ENCODE data around the gene PBX1.

The PBX1 gene

DNA sequence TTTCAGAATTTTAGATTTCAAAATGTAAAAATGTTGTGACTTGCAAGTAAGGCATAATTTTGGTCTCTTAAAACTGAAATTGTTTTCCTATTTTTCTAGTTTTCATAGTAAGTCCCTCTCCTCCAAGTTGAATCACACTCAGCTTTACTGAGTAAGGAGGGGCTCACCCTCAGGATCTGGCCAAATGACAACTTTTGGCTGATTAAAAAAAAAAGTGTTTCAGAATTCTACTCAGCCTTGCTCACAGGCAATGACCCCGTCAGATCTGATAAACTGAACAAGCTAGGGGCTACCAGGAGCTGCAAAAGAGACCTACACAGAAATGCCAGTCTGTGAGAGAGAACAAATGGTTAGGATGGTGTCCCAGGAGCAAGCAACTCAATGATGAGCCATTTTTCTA lies 159.8 kb downstream of the PBX1 start:
- TF ChIP-seq FOXP2 (optimal IDR thresholded peaks at IDR 0.05; ENCODE audit: borderline replicate concordance, extremely low read depth, extremely low read length, insufficient read depth) (no peak), TAF1 (IDR thresholded peaks at IDR 0.05; ENCODE audit: borderline replicate concordance, insufficient read depth, low read length) (no peak), SIN3A (IDR thresholded peaks at IDR 0.05; ENCODE audit: borderline replicate concordance, insufficient read depth, low read length) (no peak), POLR2AphosphoS5 (IDR thresholded peaks at IDR 0.05; ENCODE audit: low read depth, low read length) (no peak)
- TF ChIP-seq, protein P1, sequence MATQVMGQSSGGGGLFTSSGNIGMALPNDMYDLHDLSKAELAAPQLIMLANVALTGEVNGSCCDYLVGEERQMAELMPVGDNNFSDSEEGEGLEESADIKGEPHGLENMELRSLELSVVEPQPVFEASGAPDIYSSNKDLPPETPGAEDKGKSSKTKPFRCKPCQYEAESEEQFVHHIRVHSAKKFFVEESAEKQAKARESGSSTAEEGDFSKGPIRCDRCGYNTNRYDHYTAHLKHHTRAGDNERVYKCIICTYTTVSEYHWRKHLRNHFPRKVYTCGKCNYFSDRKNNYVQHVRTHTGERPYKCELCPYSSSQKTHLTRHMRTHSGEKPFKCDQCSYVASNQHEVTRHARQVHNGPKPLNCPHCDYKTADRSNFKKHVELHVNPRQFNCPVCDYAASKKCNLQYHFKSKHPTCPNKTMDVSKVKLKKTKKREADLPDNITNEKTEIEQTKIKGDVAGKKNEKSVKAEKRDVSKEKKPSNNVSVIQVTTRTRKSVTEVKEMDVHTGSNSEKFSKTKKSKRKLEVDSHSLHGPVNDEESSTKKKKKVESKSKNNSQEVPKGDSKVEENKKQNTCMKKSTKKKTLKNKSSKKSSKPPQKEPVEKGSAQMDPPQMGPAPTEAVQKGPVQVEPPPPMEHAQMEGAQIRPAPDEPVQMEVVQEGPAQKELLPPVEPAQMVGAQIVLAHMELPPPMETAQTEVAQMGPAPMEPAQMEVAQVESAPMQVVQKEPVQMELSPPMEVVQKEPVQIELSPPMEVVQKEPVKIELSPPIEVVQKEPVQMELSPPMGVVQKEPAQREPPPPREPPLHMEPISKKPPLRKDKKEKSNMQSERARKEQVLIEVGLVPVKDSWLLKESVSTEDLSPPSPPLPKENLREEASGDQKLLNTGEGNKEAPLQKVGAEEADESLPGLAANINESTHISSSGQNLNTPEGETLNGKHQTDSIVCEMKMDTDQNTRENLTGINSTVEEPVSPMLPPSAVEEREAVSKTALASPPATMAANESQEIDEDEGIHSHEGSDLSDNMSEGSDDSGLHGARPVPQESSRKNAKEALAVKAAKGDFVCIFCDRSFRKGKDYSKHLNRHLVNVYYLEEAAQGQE (IDR thresholded peaks at IDR 0.05; ENCODE audit: insufficient read depth in 1 of 2, low read depth in 2 of 2, low read length in 2 of 2), result no peak

DNA sequence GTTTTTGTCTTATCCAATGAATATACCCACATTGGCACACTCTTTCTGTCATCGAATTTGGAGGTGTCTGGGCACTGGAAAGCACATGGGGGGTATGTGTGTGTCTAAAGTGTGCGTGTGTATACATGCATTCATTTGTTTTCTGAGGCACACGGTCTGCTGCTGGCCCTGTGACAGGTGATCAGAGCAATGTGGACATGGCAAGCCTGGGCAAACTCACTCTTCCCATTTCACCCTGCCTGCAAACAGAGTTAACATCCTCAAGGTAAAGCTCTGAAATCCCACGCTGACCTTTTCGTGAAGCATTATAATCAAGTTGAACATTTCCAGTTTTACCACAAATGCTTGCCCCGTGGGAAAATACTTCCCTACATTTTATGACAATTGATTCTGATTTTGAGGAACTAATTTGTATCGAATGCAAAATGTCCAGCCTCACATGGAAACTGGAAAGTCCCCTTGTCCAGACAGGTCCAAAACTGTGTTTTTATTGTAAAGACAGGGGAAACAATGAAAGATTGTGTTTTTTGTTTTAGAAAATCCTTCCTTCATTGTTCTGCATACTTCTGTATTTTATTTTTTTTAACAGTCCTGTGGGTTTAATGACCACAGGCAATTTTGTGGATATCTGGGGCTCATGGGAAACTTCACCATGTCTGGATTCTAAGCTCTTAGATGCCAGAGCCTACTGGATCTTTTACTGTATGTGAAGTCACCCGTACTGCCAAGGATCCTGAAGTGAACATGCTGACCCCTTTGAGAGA lies 160.9 kb downstream of the PBX1 start:
- TF ChIP-seq POLR2AphosphoS5 (IDR thresholded peaks at IDR 0.05; ENCODE audit: low read depth, low read length), result no peak
- no peak for TF ChIP-seq TAF1 (IDR thresholded peaks at IDR 0.05; ENCODE audit: borderline replicate concordance, insufficient read depth, low read length)
- no peak for TF ChIP-seq SIN3A (IDR thresholded peaks at IDR 0.05; ENCODE audit: borderline replicate concordance, insufficient read depth, low read length)
- TF ChIP-seq FOXP2 (optimal IDR thresholded peaks at IDR 0.05; ENCODE audit: borderline replicate concordance, extremely low read depth, extremely low read length, insufficient read depth), result no peak
- TF ChIP-seq, protein P1 (IDR thresholded peaks at IDR 0.05; ENCODE audit: insufficient read depth in 1 of 2, low read depth in 2 of 2, low read length in 2 of 2), result no peak

DNA sequence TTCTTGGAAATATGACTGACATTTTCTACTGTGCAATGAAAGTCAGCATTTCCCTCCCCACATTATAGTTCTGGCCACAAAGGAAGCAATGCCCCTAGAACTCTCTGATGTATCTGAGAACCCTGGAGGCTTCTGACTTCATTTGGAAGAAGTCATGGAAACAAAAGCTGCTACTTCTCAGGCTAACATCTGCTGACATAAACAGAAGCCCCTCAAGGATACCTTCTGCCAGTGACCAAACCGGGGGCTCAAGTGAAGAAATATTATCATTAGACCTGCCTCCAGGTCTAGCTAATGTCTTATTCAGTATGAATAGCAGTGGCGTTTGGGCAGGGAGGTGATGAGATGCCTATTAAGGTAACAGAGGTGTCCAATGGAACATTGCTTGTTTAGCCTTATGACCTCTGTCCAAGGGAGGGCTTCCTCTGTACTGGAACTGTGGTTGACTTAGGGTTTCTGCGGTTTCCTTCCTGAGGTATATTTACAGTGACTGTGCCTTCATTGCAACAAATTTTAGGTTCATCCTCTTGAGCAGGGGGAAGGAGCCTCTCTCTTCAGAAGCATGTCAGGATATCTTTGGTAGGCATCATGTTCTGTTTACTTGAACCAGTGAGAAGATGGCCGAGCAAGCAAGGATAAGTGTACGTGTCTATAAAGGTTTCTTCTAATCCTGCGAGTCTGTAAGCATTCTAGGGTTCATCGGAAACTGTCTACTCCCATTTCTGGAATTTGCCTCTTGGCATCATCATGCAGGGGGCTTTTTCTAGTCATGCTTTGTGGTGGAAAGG lies 161.7 kb downstream of the PBX1 start:
- TF ChIP-seq POLR2AphosphoS5 (IDR thresholded peaks at IDR 0.05; ENCODE audit: low read depth, low read length), result no peak
- no peak for TF ChIP-seq SIN3A (IDR thresholded peaks at IDR 0.05; ENCODE audit: borderline replicate concordance, insufficient read depth, low read length)
- TF ChIP-seq, protein P1 (IDR thresholded peaks at IDR 0.05; ENCODE audit: insufficient read depth in 1 of 2, low read depth in 2 of 2, low read length in 2 of 2), result 0 out of 4 replicates have a peak, but pooled peaks of 1 of the 2 experiments have one; percentile 41
- TF ChIP-seq TAF1 (IDR thresholded peaks at IDR 0.05; ENCODE audit: borderline replicate concordance, insufficient read depth, low read length), result no peak
- TF ChIP-seq FOXP2 (optimal IDR thresholded peaks at IDR 0.05; ENCODE audit: borderline replicate concordance, extremely low read depth, extremely low read length, insufficient read depth), result no peak

DNA sequence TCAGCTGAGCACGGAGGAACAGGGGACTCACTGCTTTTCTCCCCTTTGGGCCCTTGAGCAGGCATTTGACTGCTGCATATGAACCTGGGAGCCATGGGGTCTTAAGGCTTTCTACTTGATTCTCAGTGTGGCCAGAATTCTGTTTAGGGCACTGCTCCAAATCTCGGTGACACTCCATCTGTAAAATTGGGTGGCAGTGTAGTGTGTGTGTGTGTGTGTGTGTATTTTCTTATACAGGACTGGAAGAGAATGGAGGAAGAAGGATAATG lies 162.2 kb downstream of the PBX1 start:
- no peak for TF ChIP-seq FOXP2 (optimal IDR thresholded peaks at IDR 0.05; ENCODE audit: borderline replicate concordance, extremely low read depth, extremely low read length, insufficient read depth)
- TF ChIP-seq TAF1 (IDR thresholded peaks at IDR 0.05; ENCODE audit: borderline replicate concordance, insufficient read depth, low read length), result no peak
- no peak for TF ChIP-seq POLR2AphosphoS5 (IDR thresholded peaks at IDR 0.05; ENCODE audit: low read depth, low read length)
- TF ChIP-seq, protein P1 (IDR thresholded peaks at IDR 0.05; ENCODE audit: insufficient read depth in 1 of 2, low read depth in 2 of 2, low read length in 2 of 2), result no peak
- TF ChIP-seq SIN3A (IDR thresholded peaks at IDR 0.05; ENCODE audit: borderline replicate concordance, insufficient read depth, low read length), result no peak
